GM23248 (cell line): ENCODE results near the gene CDH13.

Experiments
- EZH2 ChIP-seq: fragments of 200-600 bp; sonication (generic); IDR thresholded peaks from 2 replicates; pipeline ENCODE4 v1.6.1; 2018; ENCODE audit warnings: antibody characterized with exemption, mild to moderate bottlenecking; ENCODE audit not compliant: insufficient read depth, poor library complexity, severe bottlenecking
- EZH2phosphoT487 ChIP-seq: fragments of 200-600 bp; sonication (generic); IDR thresholded peaks from 2 replicates; pipeline ENCODE4 v1.6.1; 2018; ENCODE audit warnings: antibody characterized with exemption, moderate library complexity, mild to moderate bottlenecking, low read depth; ENCODE audit not compliant: insufficient read depth

DNA sequence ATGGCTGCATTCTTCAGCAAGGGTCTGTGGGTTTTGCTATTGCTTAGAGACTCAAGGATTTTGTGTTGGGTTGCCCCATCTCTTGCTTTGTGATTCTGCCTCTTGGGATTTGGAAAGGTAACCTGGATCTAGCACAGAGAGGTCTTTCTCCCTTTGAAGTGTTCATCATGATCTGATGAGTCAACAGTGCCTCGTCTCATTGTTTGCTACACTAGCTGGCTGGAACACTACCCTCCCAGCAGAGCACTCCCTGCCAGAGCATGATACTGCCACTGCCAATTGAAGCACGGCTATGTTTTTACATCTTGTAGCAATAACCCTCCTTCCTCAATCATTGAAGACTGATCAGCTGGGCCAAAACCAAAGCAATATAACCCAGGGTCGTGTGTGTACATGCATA lies 361.0 kb downstream of the CDH13 start:
- TF ChIP-seq EZH2phosphoT487 (no peak), EZH2 (no peak)
